Measurements from ENCODE around the gene ST8SIA4. TPM values are rescaled to one million over a fixed set of nuclear protein-coding genes. Genes with fewer than 3 reads are reported as not detected.
A peak's percentile ranks its signal among the peaks of the same experiment; 100 is the strongest.

ST8SIA4 gene
- total RNA-seq, 2 experiments from 2014 or later, result 17.8 to 19.5 TPM

DNA sequence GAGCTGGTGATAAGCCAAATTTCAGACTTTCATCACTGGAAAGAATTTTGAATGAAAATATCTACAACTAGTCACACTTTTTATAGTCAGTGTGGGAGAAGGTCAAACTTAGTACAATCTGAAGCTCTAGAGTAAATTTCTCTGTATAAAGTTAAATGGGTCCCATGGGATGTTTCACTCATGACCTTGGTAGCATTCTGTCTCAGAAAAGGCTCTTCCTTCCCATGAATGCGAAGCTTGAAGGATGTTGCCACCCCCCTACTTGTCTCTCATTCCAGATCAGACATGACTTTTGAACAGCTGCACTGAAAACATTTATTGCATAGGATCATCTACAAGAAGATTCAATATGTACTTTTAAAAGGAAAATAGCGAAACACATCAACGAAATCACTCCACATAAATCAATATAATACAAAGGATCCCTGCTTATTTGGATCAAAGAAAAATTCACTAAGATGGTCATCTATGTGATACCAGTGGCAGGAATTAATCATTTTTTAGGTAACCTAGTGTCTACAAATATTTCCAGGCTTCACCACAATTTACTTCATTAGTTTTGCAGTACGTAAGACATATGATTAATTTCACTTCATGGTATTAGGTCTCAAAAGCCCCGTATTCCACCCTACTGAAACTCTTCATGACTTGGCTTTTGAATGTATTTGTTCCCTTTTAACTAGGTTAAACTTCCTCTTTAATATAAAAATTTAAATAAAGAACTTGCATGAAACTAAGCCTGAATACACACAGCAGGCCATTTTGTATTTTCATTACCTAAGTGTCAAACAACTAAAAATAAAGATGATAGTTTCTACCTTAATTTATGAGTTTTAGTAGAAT, 4.4 kb downstream of the ST8SIA4 start:
- H3K4me3 Mint-ChIP-seq, result peak overlapping the region; percentile 69
- intact Hi-C loops (cut with DNase I, micrococcal nuclease), result no loop called here
- TF ChIP-seq, protein P1, sequence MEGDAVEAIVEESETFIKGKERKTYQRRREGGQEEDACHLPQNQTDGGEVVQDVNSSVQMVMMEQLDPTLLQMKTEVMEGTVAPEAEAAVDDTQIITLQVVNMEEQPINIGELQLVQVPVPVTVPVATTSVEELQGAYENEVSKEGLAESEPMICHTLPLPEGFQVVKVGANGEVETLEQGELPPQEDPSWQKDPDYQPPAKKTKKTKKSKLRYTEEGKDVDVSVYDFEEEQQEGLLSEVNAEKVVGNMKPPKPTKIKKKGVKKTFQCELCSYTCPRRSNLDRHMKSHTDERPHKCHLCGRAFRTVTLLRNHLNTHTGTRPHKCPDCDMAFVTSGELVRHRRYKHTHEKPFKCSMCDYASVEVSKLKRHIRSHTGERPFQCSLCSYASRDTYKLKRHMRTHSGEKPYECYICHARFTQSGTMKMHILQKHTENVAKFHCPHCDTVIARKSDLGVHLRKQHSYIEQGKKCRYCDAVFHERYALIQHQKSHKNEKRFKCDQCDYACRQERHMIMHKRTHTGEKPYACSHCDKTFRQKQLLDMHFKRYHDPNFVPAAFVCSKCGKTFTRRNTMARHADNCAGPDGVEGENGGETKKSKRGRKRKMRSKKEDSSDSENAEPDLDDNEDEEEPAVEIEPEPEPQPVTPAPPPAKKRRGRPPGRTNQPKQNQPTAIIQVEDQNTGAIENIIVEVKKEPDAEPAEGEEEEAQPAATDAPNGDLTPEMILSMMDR (IDR thresholded peaks at IDR 0.05), result no peak
- Histone ChIP-seq H3K27me3 (ENCODE audit: control insufficient read depth in 1 of 2, insufficient read depth in 2 of 2, low read length in 2 of 2) (no peaks in the 10 kb centered on the region), H3K27ac (ENCODE audit: low read depth in 1 of 2, low read length in 2 of 2) (peak overlapping the region in 1 of 2 donors; percentile 7), H3K4me3 (ENCODE audit: low read length) (no peak overlapping the region), H3K36me3 (ENCODE audit: insufficient read depth, low read length) (peaks cover 16% of the 10 kb centered on the region), H3K9me3 (ENCODE audit: control insufficient read depth in 1 of 2, insufficient read depth in 1 of 2, low read length in 2 of 2) (no peaks in the 10 kb centered on the region), H3K4me1 (ENCODE audit: insufficient read depth, low read length) (peaks cover 19% of the 10 kb centered on the region)
- CTCF ChIA-PET, result interaction anchor here (1.1 kb wide), 1 partner anchor 57 kb away, joined by 3 read pairs; no protein-coding TSS in a partner anchor
- no peaks in the 10 kb centered on the region for H3K9me3 Mint-ChIP-seq
- no peaks in the 10 kb centered on the region for H3K27me3 Mint-ChIP-seq
- DNase-seq (peak in 3 of 14 experiments; percentile 22 to 46 (median 36)), ATAC-seq (ENCODE audit: poor library complexity) (no peak)
- POLR2A ChIA-PET, result no interaction called here
- H3K27ac Mint-ChIP-seq, result peak overlapping the region; percentile 43
- H3K36me3 Mint-ChIP-seq (ENCODE audit: low read depth), result peaks cover 63% of the 10 kb centered on the region
- H3K4me1 Mint-ChIP-seq (ENCODE audit: low read depth), result peaks cover 62% of the 10 kb centered on the region

DNA sequence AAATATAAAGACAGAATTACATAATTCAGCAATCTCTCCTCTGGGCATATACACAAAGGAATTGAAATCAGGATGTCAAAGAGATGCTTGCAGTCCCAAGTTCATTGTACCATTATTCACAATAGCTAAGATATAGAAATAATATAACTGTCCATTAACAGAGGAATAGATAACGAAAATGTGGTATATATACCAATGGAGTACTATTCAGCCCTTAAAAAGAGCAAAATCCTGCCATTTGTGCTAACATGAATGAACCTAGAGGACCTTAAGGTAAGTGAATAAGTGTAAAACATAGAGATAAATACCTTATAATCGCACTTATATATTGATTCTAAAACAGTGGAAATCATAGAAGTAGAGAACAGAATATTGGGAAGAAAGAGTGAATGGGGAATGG, 7.0 kb downstream of the ST8SIA4 start:
- Histone ChIP-seq H3K27ac (ENCODE audit: low read depth in 1 of 2, low read length in 2 of 2) (no peak overlapping the region), H3K9me3 (ENCODE audit: control insufficient read depth in 1 of 2, insufficient read depth in 1 of 2, low read length in 2 of 2) (no peaks in the 10 kb centered on the region), H3K4me1 (ENCODE audit: insufficient read depth, low read length) (peaks cover 15% of the 10 kb centered on the region), H3K36me3 (ENCODE audit: insufficient read depth, low read length) (peaks cover 23% of the 10 kb centered on the region), H3K4me3 (ENCODE audit: low read length) (no peak overlapping the region), H3K27me3 (ENCODE audit: control insufficient read depth in 1 of 2, insufficient read depth in 2 of 2, low read length in 2 of 2) (no peaks in the 10 kb centered on the region)
- TF ChIP-seq, protein P1 (IDR thresholded peaks at IDR 0.05), result no peak
- Mint-ChIP-seq H3K36me3 (ENCODE audit: low read depth) (peaks cover 60% of the 10 kb centered on the region), H3K27ac (no peak overlapping the region), H3K9me3 (no peaks in the 10 kb centered on the region), H3K4me3 (peak overlapping the region; percentile 56), H3K27me3 (no peaks in the 10 kb centered on the region), H3K4me1 (ENCODE audit: low read depth) (peaks cover 67% of the 10 kb centered on the region)
- intact Hi-C loops (cut with DNase I, micrococcal nuclease), result no loop called here
- ChIA-PET CTCF (interaction anchor here (1.6 kb wide), 1 partner anchor 23 kb away, joined by 3 read pairs; no protein-coding TSS in a partner anchor), POLR2A (no interaction called here)
- no peak for ATAC-seq (ENCODE audit: poor library complexity)
- DNase-seq, result no peak

- peaks cover 80% of the 10 kb centered on the region for H3K4me1 Mint-ChIP-seq (ENCODE audit: low read depth)
Measured at GRCh38 chr5:100890461-100891008, 12.5 kb downstream of the ST8SIA4 start.

More at GRCh38 chr5:100890461-100891008, 12.5 kb downstream of the ST8SIA4 start:
- CTCF ChIA-PET, result interaction anchor here (2.1 kb wide), 1 partner anchor 11 kb away, joined by 14 read pairs; the partner anchor contains the start of gene ST8SIA4
- TF ChIP-seq, protein P1 (IDR thresholded peaks at IDR 0.05), result no peak
- Mint-ChIP-seq H3K27me3 (no peaks in the 10 kb centered on the region), H3K27ac (peak overlapping the region; percentile 86), H3K9me3 (no peaks in the 10 kb centered on the region), H3K4me3 (peak overlapping the region; percentile 79), H3K36me3 (ENCODE audit: low read depth) (peaks cover 65% of the 10 kb centered on the region)
- no peak for ATAC-seq (ENCODE audit: poor library complexity)
- Histone ChIP-seq H3K9me3 (ENCODE audit: control insufficient read depth in 1 of 2, insufficient read depth in 1 of 2, low read length in 2 of 2) (no peaks in the 10 kb centered on the region), H3K36me3 (ENCODE audit: insufficient read depth, low read length) (peaks cover 26% of the 10 kb centered on the region), H3K4me1 (ENCODE audit: insufficient read depth, low read length) (no peaks in the 10 kb centered on the region), H3K27me3 (ENCODE audit: control insufficient read depth in 1 of 2, insufficient read depth in 2 of 2, low read length in 2 of 2) (no peaks in the 10 kb centered on the region), H3K27ac (ENCODE audit: low read depth in 1 of 2, low read length in 2 of 2) (peak overlapping the region in 1 of 2 donors; percentile 39), H3K4me3 (ENCODE audit: low read length) (peak overlapping the region; percentile 19)
- DNase-seq, result peak in 3 of 14 experiments; percentile 27 to 43 (median 28)
- POLR2A ChIA-PET, result interaction anchor here (12.2 kb wide), 1 partner anchor 12 kb away, joined by 181 read pairs; the partner anchor contains the start of gene ST8SIA4
- intact Hi-C loops (cut with DNase I, micrococcal nuclease), result no loop called here

All from CD4-positive, alpha-beta T cell (primary cell).